ENCODE measurements around the gene FANCD2.
"Not testable (repeated sequence)": the region's sequence is repeated elsewhere in the genome, so short reads cannot be mapped to it uniquely, and the experiment has no call there.

Gene FANCD2

GRCh38 chr3:10041034-10041433 is 14.8 kb downstream of the FANCD2 start:
- Mint-ChIP-seq H3K36me3 (ENCODE audit: low read depth) (peaks cover 72% of the 10 kb centered on the region), H3K27me3 (no peaks in the 10 kb centered on the region), H3K4me1 (ENCODE audit: low read depth) (no peaks in the 10 kb centered on the region), H3K27ac (no peak overlapping the region), H3K4me3 (no peak overlapping the region), H3K9me3 (no peaks in the 10 kb centered on the region)

GRCh38 chr3:10047876-10048275 is 21.6 kb downstream of the FANCD2 start:
- H3K9me3 Mint-ChIP-seq = no peaks in the 10 kb centered on the region
- peaks cover 87% of the 10 kb centered on the region for H3K36me3 Mint-ChIP-seq (ENCODE audit: low read depth)
- H3K27me3 Mint-ChIP-seq = no peaks in the 10 kb centered on the region
- H3K4me3 Mint-ChIP-seq = no peak overlapping the region
- H3K4me1 Mint-ChIP-seq (ENCODE audit: low read depth) = no peaks in the 10 kb centered on the region
- H3K27ac Mint-ChIP-seq = no peak overlapping the region

DNA sequence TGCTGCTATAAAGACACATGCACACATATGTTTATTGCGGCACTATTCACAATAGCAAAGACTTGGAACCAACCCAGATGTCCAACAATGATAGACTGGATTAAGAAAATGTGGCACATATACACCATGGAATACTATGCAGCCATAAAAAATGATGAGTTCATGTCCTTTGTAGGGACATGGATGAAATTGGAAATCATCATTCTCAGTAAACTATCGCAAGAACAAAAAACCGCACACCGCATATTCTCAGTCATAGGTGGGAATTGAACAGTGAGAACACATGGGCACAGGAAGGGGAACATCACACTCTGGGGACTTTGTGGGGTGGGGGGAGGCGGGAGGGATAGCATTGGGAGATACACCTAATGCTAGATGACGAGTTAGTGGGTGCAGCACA is 26.8 kb downstream of the FANCD2 start:
- H3K36me3 Mint-ChIP-seq (ENCODE audit: low read depth) = peaks cover 67% of the 10 kb centered on the region
- not testable (repeated sequence) for H3K9me3 Mint-ChIP-seq; H3K4me1 Mint-ChIP-seq (ENCODE audit: low read depth); H3K27ac Mint-ChIP-seq; H3K4me3 Mint-ChIP-seq; H3K27me3 Mint-ChIP-seq

DNA sequence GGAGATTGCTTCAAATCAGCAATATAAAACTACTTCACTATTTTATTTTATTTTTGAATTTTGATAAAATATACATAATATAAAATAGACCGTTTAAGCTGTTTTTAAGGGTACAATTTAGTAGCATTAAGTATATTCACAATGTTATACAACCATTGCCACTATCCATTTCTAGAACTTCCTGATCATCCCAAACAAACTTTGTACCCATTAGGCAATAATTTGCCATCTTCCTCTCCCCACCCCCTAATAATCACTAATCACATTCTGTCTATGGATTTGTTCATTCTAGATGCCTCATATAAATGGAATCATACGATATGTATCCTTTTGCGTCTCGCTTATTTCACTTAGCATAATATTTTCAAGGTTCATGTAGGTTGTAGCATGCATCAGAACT is 28.9 kb downstream of the FANCD2 start:
- Mint-ChIP-seq H3K4me1 (ENCODE audit: low read depth) (no peaks in the 10 kb centered on the region), H3K27me3 (no peaks in the 10 kb centered on the region), H3K9me3 (no peaks in the 10 kb centered on the region), H3K27ac (no peak overlapping the region), H3K36me3 (ENCODE audit: low read depth) (peaks cover 60% of the 10 kb centered on the region), H3K4me3 (no peak overlapping the region)

- not testable (repeated sequence) for H3K4me3 Mint-ChIP-seq; H3K27ac Mint-ChIP-seq; H3K4me1 Mint-ChIP-seq (ENCODE audit: low read depth); H3K27me3 Mint-ChIP-seq; H3K9me3 Mint-ChIP-seq
- H3K36me3 Mint-ChIP-seq (ENCODE audit: low read depth) = peaks cover 63% of the 10 kb centered on the region
Observed at GRCh38 chr3:10070077-10070476, 43.8 kb downstream of the FANCD2 start.

GRCh38 chr3:10074666-10075065 is 48.4 kb downstream of the FANCD2 start:
- Mint-ChIP-seq H3K9me3 (no peaks in the 10 kb centered on the region), H3K4me1 (ENCODE audit: low read depth) (no peaks in the 10 kb centered on the region), H3K27ac (no peak overlapping the region), H3K36me3 (ENCODE audit: low read depth) (peaks cover 56% of the 10 kb centered on the region), H3K4me3 (no peak overlapping the region), H3K27me3 (no peaks in the 10 kb centered on the region)

- H3K4me1 Mint-ChIP-seq (ENCODE audit: low read depth) = no peaks in the 10 kb centered on the region
- no peaks in the 10 kb centered on the region for H3K27me3 Mint-ChIP-seq
- H3K27ac Mint-ChIP-seq = no peak overlapping the region
- no peaks in the 10 kb centered on the region for H3K9me3 Mint-ChIP-seq
- peaks cover 72% of the 10 kb centered on the region for H3K36me3 Mint-ChIP-seq (ENCODE audit: low read depth)
- no peak overlapping the region for H3K4me3 Mint-ChIP-seq
Observed at GRCh38 chr3:10081871-10082270, 55.6 kb downstream of the FANCD2 start.

- Mint-ChIP-seq H3K4me3 (no peak overlapping the region), H3K36me3 (ENCODE audit: low read depth) (peaks cover 77% of the 10 kb centered on the region), H3K27ac (no peak overlapping the region), H3K9me3 (no peaks in the 10 kb centered on the region), H3K27me3 (no peaks in the 10 kb centered on the region), H3K4me1 (ENCODE audit: low read depth) (no peaks in the 10 kb centered on the region)
Observed at GRCh38 chr3:10085738-10086137, 59.5 kb downstream of the FANCD2 start.

GRCh38 chr3:10088256-10088655 is 62.0 kb downstream of the FANCD2 start:
- Mint-ChIP-seq H3K36me3 (ENCODE audit: low read depth) (peaks cover 70% of the 10 kb centered on the region), H3K4me1 (ENCODE audit: low read depth) (no peaks in the 10 kb centered on the region), H3K4me3 (no peak overlapping the region), H3K27ac (no peak overlapping the region), H3K9me3 (no peaks in the 10 kb centered on the region), H3K27me3 (no peaks in the 10 kb centered on the region)

DNA sequence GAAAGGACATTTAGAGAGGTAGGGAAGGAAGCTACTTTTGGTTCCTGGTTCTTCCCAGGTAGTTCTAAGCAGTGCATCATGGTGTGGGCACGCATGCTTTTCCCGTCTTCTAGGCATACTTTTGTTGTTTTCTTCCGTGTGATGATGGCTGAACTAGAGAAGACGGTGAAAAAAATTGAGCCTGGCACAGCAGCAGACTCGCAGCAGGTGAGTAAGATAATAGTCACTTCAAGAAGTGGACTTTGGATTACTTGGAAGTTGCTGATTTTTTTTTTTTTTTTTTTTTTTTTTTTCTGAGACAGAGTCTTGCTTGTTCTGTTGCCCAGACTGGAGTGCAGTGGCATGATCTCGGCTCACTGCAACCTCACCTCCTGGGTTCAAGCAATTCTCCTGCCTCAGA is 63.9 kb downstream of the FANCD2 start:
- Mint-ChIP-seq H3K4me1 (ENCODE audit: low read depth) (no peaks in the 10 kb centered on the region), H3K4me3 (no peak overlapping the region), H3K27ac (no peak overlapping the region), H3K27me3 (no peaks in the 10 kb centered on the region), H3K36me3 (ENCODE audit: low read depth) (peaks cover 75% of the 10 kb centered on the region), H3K9me3 (no peaks in the 10 kb centered on the region)

DNA sequence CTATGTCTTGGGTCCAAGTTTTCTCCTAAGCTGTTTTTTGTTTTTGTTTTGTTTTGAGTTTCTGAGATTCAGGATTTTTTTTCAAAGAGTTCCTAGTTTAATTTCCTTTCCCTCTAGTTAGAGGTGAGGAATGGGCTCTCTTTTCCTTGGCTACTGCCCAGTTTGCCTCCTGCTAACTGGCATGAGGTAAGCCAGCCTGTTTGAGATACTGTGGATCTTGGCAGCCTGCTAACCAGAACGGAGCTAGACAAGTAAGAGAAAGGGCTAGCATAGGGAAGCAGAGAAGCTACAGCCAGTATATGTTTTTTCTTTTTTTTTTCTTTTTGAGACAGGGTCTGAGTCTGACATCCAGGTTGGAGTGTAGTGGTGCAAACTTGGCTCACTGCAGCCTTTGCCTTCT is 64.5 kb downstream of the FANCD2 start:
- H3K27me3 Mint-ChIP-seq; H3K4me3 Mint-ChIP-seq; H3K9me3 Mint-ChIP-seq; H3K27ac Mint-ChIP-seq; H3K4me1 Mint-ChIP-seq (ENCODE audit: low read depth): not testable (repeated sequence)
- peaks cover 76% of the 10 kb centered on the region for H3K36me3 Mint-ChIP-seq (ENCODE audit: low read depth)

DNA sequence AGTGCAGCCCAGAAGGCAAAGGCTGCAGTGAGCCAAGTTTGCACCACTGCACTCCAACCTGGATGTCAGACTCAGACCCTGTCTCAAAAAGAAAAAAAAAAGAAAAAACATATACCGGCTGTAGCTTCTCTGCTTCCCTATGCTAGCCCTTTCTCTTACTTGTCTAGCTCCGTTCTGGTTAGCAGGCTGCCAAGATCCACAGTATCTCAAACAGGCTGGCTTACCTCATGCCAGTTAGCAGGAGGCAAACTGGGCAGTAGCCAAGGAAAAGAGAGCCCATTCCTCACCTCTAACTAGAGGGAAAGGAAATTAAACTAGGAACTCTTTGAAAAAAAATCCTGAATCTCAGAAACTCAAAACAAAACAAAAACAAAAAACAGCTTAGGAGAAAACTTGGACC is 65.2 kb downstream of the FANCD2 start:
- not testable (repeated sequence) for H3K4me1 Mint-ChIP-seq (ENCODE audit: low read depth); H3K9me3 Mint-ChIP-seq; H3K27me3 Mint-ChIP-seq; H3K4me3 Mint-ChIP-seq; H3K27ac Mint-ChIP-seq
- peaks cover 77% of the 10 kb centered on the region for H3K36me3 Mint-ChIP-seq (ENCODE audit: low read depth)

GRCh38 chr3:10093678-10094077 is 67.4 kb downstream of the FANCD2 start:
- no peaks in the 10 kb centered on the region for H3K27me3 Mint-ChIP-seq
- no peaks in the 10 kb centered on the region for H3K4me1 Mint-ChIP-seq (ENCODE audit: low read depth)
- H3K27ac Mint-ChIP-seq = no peak overlapping the region
- no peak overlapping the region for H3K4me3 Mint-ChIP-seq
- H3K36me3 Mint-ChIP-seq (ENCODE audit: low read depth) = peaks cover 76% of the 10 kb centered on the region
- H3K9me3 Mint-ChIP-seq = no peaks in the 10 kb centered on the region

DNA sequence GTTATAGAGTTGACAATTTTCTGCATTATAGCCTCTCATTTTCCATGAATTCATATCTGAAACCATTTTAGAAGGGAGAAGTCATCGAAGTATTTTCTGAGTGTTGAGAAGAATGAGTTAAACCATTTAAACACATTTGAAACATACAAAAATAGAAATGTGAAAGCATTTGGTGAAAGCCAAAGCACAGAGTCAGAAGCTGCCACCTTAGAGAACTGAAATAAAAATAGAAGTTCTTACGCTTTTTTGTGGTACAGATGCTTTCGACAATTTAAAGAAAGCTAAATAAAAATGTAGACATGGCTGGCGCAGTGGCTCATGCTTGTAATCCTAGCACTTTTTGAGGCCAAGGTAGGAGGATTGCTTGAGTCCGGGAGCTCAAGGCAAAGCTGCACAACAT is 72.8 kb downstream of the FANCD2 start:
- Mint-ChIP-seq H3K27ac (no peak overlapping the region), H3K9me3 (no peaks in the 10 kb centered on the region), H3K27me3 (no peaks in the 10 kb centered on the region), H3K4me1 (ENCODE audit: low read depth) (no peaks in the 10 kb centered on the region), H3K36me3 (ENCODE audit: low read depth) (peaks cover 69% of the 10 kb centered on the region), H3K4me3 (no peak overlapping the region)

DNA sequence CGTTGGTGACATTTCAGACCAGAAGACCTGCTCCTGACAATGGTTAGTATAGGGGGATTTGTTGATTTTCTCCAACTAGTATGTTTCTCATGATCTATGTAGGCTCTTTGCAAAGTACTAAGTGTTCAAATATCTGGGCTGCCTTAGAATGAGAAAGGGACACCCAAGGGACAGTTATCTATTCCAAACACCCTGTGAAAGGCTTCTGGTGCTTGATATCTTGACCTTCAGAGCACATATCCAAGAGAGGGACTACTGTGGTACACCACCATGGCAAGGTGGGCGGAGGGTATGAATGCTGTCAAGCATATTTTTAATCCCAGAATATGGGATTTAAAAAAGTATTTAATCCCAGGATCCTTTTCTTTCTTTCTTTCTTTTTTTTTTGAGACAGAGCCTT is 80.7 kb downstream of the FANCD2 start:
- Mint-ChIP-seq H3K4me3 (no peak overlapping the region), H3K36me3 (ENCODE audit: low read depth) (peaks cover 7% of the 10 kb centered on the region), H3K4me1 (ENCODE audit: low read depth) (no peaks in the 10 kb centered on the region), H3K27ac (no peak overlapping the region), H3K9me3 (no peaks in the 10 kb centered on the region), H3K27me3 (peaks cover 2% of the 10 kb centered on the region)

GRCh38 chr3:10108091-10108490 is 81.9 kb downstream of the FANCD2 start, which contains the start of gene FANCD2OS:
TSS of gene FANCD2OS (minus strand) at chr3:10108255. CDS start at chr3:10104774, 3,481 bp downstream.
- peaks cover 3% of the 10 kb centered on the region for H3K27me3 Mint-ChIP-seq
- H3K9me3 Mint-ChIP-seq = no peaks in the 10 kb centered on the region
- no peak within 1 kb of the TSS for H3K4me3 Mint-ChIP-seq
- H3K4me1 Mint-ChIP-seq (ENCODE audit: low read depth) = no peaks in the 10 kb centered on the region
- H3K27ac Mint-ChIP-seq = no peak within 1 kb of the TSS
- peaks cover 4% of the 10 kb centered on the region for H3K36me3 Mint-ChIP-seq (ENCODE audit: low read depth)

Data from stimulated activated naive CD8-positive, alpha-beta T cell treated with anti-CD3 and anti-CD28 coated beads, Interleukin-15, Interleukin-2, amounts not matched to agents 100 ng/mL and 50 ng/mL, for 24 hours (primary cell).